HG02840 (cell line): ENCODE measurements around the gene TACR1.
"Not testable (repeated sequence)": the region's sequence is repeated elsewhere in the genome, so short reads cannot be mapped to it uniquely, and the experiment has no call there.

Experiments
- ATAC-seq: cut with Tn5 transposase; IDR thresholded peaks from one replicate; pipeline ENCODE4 v1.9.1; 2021; ENCODE audit warnings: mild to moderate bottlenecking, moderate library complexity, moderate number of reproducible peaks; ENCODE audit not compliant: unreplicated experiment, low FRiP score

Gene TACR1

DNA sequence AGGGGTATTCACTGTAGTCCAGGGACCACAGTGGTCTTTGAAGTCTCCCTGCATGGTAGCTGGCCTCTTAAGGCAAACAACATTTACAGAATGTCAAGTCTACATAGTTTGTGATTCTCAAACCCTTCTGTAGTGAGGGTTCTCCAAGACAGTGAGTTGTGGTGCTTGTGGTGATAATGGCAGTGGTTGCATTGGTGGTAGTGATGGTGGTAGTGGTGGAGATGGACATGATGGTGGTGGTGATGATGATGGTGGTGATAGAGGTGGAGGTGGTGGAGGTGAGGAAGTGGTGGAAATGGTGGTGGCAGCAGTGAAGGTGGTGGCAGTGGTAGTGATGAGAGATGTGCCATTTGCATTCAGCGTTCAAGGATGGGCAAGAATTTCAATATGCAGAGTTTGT lies 104.9 kb downstream of the TACR1 start:
- ATAC-seq, result no peak

DNA sequence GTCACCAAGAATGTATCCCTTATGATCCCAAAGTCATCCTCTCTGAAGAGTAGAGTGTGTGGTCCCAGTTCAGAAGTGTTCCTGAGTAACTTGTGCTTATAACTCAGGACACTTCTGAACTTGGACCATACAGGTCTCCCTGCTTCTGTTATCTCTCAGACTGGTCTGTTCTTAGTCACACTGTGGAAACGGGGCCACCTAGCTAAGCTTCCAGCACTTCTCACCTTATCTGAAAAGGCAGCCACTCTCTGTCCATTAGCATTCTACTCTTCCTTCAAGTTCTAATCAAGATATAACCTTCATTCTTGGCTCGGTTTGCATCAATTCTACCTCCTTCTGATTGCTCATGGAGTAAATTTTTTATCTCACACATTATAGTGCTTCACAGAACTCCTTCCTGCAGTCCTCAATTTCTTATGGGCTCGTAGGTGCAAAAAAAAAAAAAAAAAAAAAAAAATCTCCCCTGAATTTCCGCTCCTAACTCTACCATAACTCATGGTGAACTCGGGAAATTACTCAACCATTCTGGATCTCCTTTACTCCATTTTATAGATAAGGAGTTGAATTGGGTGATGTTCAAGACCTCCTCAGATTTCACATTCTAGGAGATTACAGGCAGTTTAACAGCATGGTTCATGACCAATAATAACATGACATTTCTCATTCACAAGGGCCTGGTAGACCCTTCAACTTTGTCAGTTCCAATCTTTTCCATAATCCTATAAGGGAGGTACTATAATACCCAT lies 108.4 kb downstream of the TACR1 start:
- no peak for ATAC-seq

DNA sequence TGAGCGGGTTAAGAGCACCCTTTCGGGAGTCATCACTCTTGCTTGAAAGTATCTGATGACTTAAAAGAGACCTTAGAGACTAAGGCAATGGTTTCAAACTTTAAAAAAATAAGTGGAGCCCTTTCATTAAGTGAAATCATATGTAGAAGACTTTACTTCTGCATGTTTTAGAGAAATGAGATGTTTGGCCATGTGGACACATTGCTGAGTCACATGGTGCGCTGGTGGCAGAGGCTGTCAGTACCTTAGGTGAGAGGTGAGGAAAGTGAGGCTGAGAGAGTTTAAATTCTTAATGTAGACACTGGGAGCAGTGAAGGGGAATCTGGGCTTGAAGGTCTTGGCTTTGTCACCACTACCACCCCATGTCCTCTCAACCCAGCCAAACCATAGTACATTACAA lies 109.8 kb downstream of the TACR1 start:
- ATAC-seq, result no peak

DNA sequence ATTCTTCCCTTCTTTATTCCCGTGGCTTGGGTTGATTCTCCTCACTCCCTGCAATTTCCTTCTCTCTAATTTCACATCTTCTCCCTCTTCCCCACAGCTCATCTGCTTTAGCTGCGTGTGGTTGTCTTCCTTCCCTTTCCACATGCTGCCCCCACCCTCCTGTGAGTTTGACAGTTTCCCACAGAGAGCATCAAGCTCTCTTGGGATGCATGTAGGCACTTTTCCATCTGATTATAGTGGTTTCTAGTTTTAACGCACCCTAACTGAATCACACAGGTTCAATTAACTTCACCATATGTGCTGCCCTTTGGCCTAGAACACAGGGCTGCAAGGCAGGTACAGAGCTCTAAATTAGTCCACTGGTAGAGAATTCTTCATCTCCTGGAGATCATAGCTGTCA lies 110.5 kb downstream of the TACR1 start:
- ATAC-seq, result no peak

DNA sequence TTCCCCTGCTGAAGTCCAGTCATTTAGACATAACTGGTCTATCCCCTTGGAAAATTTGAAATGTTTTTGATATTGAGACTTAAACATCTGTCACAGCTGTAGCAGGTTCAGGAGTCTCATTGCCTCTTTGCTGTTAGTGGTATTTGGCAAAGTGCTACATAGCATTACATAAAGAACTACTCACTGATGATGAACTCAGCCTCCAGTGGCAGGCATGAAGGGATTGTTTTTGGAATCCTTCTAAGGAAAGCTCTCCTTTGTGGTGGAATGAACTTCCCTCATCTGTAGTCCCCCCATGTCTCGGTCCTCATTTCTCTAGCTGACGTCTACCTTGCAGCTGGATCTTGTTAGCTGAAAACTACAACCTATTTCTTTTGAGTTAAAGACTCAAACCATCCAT lies 111.6 kb downstream of the TACR1 start:
- ATAC-seq, result no peak

DNA sequence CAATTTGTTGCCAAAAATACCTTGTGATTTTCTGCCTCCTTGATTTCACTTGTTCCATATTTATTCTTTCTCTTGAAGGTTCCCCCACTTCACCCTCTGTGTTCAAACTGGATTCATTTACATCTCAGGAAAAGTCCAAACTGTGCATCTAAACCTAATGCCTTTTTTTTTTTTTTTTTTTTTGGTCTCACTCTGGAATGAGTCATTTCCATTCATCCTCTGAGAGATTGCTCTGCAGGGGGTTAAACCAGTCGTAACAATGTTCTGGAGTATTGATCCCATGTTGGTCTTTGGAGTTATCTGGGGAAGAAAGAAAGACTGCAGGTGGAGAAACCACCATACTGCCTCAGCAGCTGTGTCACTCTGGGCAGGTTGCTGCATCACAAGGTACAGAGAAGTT lies 119.7 kb downstream of the TACR1 start:
- no peak for ATAC-seq

DNA sequence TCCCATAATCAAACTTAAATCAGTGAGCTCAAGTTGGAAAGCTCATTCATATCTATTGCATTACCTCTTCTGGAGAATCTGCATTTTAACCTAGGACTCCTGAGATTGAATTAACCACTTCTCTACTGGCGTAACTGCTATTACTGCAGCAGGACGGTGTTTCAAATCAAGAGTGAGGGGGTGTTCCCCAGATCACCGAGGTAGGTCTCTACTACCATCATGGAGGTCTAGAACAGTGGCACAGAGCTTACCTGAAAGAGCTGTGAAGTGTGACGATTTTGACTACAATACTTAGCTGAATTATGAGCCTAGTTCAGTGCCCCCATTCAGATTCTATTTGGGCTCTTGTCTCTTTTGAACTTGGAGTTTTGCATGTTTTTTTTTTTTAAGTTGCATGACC lies 121.4 kb downstream of the TACR1 start:
- no peak for ATAC-seq

DNA sequence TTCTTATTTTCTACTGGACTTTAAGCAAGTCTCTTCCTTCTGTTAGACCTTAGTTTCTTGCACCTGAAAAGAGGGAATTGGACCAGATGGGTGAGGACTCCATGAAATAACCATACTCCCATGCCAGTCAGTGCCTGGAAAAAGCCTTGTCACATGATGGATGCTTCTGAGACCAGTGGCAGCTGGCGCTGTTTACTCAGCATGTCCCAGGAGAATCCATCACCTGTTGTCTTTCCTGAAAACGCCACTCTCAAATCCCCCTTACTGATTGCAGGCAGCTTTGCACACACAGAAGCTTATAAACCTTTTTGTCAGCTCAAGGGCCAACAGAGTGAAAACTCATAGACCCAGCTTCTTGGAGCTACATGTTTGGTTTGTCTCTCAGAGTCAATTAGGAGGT lies 123.2 kb downstream of the TACR1 start:
- ATAC-seq, result no peak

DNA sequence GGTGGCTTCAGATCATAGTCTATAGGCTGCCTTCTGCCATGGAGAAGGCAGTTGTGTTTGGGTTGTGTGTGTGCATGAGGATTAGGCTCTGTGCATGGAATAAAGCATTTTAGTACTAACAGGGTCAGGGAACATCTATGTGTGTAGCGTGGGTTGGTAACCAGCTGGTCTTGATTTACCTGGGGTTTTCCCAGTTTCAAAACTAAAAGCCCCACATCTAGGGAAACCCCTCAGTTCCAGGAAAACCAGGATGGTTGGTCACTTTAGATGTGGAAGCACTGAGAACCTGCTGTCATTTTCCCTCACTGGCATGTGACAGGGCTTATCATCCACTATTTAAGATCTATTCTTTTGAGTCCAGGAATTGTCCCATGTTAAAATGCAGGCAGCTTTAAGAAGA lies 124.6 kb downstream of the TACR1 start:
- no peak for ATAC-seq

DNA sequence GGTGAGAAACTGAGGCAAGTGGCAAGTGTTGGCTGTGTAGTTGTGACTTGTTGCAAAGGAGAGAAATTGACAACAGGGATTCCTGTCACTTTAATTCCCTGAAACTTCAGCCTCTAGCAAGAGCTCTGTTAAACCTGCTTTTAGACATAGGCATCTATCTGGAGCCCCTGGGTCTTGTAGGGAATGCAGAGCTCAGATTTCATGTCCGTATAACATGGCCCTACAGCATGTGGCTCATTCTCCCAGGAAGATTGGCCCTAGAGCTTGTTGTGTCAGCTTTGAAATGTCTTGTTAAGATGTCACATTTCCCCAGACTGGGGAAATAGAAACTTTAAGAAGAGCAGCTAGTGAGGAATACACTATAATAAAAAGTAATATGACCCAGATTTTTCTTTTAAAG lies 125.1 kb downstream of the TACR1 start:
- no peak for ATAC-seq

DNA sequence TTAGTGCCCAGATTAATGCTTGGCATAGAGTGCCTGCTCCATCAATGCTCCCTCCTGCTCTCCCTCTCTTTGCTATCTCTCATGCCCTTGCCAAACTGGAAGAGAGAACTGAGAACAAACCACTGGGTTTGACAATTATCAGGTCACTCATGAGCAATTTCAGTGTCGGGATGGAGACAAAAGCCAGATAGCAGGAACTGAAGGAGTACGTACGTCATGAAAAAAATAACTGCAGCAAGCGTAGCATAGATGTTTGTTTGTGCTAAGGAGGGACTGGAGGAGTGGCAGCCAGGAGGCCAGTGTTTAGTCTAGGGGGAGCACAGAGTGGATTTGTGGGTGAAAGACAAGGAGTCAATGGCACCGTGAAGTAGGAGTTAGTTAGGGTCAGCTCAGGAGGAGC lies 127.6 kb downstream of the TACR1 start:
- ATAC-seq, result no peak

DNA sequence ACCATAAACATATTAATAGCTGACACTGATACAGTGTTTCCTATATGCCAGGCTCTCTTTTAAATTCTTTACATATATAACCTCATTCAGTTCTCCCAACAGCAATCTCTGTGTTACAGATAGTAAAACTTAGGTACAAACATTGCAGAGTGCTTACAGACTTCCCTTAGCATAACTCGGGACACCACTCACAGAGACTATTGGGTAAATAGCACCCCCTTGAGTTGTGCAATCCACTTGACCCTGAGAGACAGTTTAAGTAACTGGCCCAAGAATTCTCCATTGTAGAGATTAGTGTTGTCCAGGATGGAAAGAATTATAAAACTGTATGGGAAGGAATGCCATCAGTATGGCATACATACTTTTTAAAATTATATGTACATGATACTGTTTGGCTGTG lies 130.8 kb downstream of the TACR1 start:
- no peak for ATAC-seq

DNA sequence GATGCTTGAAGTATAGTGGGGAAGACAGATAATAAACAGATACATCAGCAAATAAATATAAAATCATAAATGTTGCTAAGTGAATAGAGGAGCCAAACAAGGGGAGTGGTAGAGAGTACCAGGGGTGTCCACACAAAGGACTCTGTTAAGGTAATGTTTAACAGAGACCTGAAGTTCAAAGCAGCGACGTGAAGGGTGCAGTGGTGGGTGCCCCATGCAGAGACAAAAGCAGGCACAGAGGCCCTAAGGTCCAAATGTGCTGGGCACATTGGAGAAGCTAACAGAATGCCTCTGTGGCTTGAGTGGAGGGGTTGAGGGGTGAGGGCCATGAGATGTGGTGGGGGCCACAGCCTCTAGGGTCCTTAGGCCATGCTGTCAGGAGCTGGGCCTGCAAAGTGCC lies 131.8 kb downstream of the TACR1 start:
- ATAC-seq, result no peak

DNA sequence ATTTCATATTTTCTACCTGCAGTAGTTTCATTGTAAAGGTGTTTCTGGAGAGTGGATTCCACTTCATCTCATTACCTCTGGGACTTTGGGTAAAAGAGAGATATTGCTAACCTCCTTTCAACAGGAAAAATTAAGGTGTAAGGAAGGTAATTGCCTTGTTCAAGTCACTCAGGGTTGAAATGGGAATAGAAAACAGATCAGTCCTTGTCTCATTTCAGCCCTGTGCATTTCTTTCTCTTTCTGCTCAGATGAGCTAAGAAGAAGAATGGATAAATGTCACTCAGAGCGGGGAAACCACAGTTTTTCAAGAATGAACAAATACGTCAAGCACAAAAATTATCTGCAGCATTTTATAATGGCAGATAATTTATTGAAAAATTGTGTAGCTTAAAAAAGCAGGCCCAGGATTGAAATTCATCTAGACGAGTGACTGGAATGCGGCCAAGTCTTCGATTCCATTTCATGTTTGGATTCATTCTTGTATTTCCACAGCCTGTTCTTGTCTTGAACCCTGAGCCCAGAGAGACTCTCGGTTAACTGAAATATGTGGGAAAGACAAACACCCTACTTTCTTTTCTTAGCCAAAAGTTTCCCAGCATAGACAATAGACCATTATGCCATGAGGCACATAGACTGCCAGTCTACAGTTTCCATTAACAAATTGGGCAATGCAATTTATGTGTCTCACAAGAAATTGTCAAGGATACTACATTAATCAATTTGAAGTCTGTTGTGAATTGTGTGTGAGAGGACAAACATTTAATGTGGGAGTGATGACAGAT lies 133.0 kb downstream of the TACR1 start:
- ATAC-seq, result no peak

DNA sequence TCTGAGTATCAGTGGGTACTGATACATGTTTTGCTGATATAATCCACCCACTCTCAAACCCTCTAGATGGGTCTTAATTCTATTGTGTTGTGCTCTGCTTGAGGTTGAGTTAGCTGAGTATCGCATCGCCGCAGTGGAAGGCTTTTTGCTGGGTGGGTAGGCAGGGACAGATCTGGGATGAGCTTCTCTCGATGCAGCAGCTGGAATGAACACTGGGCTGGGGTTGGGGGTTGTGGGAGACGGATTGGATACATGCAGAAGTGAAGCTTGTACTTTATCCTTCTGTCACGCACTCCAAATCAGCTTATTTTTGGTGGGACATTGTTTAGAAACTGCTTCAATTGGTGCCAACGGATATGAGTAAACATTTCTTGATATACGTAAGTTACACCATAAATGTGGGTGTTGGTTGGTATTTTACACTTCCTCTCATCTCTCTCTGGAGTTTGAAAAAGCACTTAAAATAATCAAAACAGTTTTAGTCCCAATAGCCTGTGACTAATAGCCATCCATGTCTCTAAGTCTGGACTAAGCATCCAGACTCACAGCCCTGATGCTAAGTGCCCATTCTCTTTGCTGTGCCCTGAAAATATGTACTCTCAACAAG lies 133.8 kb downstream of the TACR1 start:
- no peak for ATAC-seq

DNA sequence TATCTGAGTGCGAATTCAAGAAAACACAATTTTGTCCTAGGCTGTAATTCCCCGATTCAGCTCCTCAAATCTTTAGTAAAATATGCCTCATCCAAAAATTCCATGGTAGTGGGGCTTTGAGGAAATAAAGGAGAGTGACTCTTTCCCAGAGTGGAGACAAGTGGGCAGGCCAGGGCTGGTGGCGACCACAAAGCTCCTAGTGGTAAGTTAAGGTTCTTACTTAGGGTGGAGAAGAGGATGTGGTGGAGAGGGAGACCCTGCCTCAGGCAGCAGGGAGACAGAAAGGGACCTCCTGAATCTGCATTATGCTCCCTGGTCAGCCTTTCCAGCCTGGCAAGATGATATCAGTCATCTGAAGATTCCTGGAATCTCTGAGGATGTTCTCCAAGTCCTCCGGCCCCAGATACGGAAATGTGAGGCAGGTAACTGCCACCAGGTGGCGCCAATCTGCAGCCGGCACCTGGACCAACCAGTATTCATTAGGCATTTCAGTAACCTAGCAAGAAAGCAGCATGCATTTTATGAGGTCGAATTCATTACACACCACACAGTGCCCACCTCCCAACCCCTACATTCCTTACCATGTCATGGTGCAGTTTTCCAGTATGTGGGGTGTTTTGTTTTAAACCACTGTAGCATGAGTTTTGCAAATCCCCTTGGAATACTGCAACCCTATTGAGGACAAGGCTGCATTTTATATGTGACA lies 134.5 kb downstream of the TACR1 start:
- no peak for ATAC-seq

DNA sequence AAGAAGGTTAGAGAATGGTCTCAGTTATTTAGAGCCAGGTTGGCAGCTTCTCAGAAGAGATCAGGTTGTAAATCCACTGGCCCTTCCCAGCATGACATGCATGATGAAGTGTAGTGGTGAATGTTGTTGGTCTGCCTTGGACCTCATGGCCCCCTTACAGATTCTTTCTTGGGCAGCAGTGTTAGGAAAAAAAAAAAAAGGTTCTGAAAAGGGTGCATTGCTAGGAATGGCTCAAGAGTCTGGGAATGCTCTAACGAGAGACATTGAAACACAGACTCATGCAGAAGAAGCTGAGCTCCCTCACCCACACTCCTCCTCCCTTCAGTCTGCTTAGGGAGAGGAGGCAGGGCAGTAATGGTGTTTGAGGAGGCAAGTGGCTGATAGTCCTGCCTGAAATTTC lies 135.4 kb downstream of the TACR1 start:
- no peak for ATAC-seq

DNA sequence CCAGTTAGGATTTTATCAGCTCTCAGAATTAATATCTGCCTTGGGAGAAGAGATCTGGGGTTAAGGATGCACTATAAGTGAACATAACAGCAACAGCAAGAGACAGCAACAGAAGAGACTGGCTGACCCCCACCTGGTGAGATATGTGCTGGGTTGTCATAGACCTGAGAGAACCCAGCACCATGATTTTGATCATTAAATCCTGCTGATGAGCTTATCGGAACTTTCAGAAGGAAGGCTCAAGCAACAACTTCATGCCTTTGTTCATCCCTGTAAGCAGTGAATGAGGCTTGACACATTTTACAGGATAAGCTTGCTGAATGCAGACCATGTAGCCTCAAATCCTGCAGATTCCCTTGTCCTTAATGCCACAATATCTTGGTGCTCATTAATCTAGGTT lies 140.9 kb downstream of the TACR1 start:
- ATAC-seq, result no peak

DNA sequence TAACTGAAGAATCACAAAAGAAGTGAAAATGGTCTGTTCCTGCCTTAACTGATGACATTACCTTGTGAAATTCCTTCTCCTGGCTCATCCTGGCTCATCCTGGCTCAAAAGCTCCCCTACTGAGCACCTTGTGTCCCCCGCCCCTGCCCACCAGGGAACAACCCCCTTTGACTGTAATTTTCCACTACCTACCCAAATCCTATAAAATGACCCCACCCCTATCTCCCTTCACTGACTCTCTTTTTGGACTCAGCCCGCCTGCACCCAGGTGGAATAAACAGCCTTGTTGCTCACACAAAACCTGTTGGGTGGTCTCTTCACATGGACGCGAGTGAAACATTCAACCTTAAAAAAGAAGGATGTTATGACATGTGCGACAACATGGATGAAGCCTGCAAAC lies 142.2 kb downstream of the TACR1 start:
- not testable (repeated sequence) for ATAC-seq

DNA sequence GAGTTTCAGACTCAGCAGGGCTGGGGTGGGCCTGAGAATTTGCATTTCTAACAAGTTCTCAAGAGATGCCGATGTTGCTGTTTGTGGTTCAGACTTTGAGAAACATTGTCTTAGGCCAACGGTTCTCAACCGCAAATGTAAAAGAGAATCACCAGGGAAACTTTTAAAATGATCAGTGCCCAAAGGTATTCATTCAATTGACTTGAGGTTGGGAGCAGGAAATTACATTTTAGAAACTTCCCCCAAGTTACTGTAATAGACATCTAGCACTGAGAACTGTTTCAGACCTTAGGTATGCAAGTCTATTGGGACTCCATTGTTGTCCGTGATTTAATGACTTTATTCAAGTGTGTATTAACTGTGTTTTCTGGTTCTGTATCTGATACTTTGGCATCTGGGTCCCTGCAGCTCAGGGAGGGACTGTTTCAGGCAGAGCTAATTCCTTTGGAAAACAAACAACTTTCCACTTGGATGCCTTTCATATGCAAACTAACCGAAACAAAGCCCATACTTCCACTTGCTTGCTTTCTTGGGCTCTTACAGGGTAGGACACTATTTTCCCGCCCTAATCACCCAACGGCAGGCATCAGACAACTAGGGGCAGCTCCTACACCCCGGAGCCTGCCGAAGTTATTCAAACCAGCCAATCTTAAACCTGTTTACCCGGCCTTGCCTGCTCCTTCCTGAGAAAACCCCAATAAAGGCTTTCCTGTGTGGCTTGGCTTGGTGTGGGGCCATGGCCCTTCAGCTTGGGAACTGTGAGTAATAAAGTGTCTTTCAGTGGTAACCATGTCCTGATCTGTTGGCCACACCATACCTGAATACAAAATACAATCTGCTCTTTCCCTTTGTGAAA lies 143.3 kb downstream of the TACR1 start:
- peak; percentile 68 for ATAC-seq
